OCI-M1 (cell line): ENCODE measurements around the gene ONECUT2.
"Not testable (repeated sequence)": the region's sequence is repeated elsewhere in the genome, so short reads cannot be mapped to it uniquely, and the experiment has no call there.

Source experiments
- DNase-seq: peaks from one replicate; lab custom pipeline; 2025; lab: John Stamatoyannopoulos, UW

The ONECUT2 gene

GRCh38 chr18:57446322-57446721, 11.1 kb downstream of the ONECUT2 start:
- peak; percentile 44 for DNase-seq

- peak; percentile 68 for DNase-seq
Measured at GRCh38 chr18:57447154-57447621, 12.0 kb downstream of the ONECUT2 start.

- DNase-seq: no peak
Measured at GRCh38 chr18:57455576-57456129, 20.5 kb downstream of the ONECUT2 start.

GRCh38 chr18:57461652-57462269, 26.6 kb downstream of the ONECUT2 start:
- no peak for DNase-seq

- DNase-seq: no peak
Measured at GRCh38 chr18:57466307-57466706, 31.1 kb downstream of the ONECUT2 start.

- peak; percentile 56 for DNase-seq
Measured at GRCh38 chr18:57466745-57467409, 31.7 kb downstream of the ONECUT2 start.

GRCh38 chr18:57469884-57470283, 34.7 kb downstream of the ONECUT2 start:
- no peak for DNase-seq

- DNase-seq: peak; percentile 66
Measured at GRCh38 chr18:57475408-57475807, 40.2 kb downstream of the ONECUT2 start.

GRCh38 chr18:57475903-57476302, 40.7 kb downstream of the ONECUT2 start:
- DNase-seq: peak; percentile 90

GRCh38 chr18:57480733-57481132, 45.6 kb downstream of the ONECUT2 start:
- no peak for DNase-seq

- no peak for DNase-seq
Measured at GRCh38 chr18:57497372-57498294, 62.5 kb downstream of the ONECUT2 start.

- DNase-seq: no peak
Measured at GRCh38 chr18:57498682-57499256, 63.6 kb downstream of the ONECUT2 start.

GRCh38 chr18:57502624-57503023, 67.5 kb downstream of the ONECUT2 start:
- DNase-seq: no peak

GRCh38 chr18:57505231-57505630, 70.1 kb downstream of the ONECUT2 start:
- no peak for DNase-seq

- DNase-seq: peak; percentile 92
Measured at GRCh38 chr18:57516056-57516455, 80.9 kb downstream of the ONECUT2 start.

- DNase-seq: no peak
Measured at GRCh38 chr18:57518533-57518932, 83.4 kb downstream of the ONECUT2 start.

GRCh38 chr18:57519668-57520424, 84.7 kb downstream of the ONECUT2 start:
- DNase-seq: no peak

- DNase-seq: not testable (repeated sequence)
Measured at GRCh38 chr18:57522348-57522747, 87.2 kb downstream of the ONECUT2 start.

- DNase-seq: peak; percentile 94
Measured at GRCh38 chr18:57523171-57523956, 88.2 kb downstream of the ONECUT2 start.

GRCh38 chr18:57527556-57528229, 92.5 kb downstream of the ONECUT2 start:
- DNase-seq: peak; percentile 48
